Uterus (tissue), 2 donors: ENCODE measurements around the gene SPTBN5.

ENCODE experiments used
- POLR2A ChIP-seq, 2 donors: fragments of 450-650 bp; IDR thresholded peaks; one replicate each; pipeline ENCODE4 v1.6.1; 2016; ENCODE audit warnings: antibody characterized with exemption in 2 of 2, mild to moderate bottlenecking in 1 of 2, moderate library complexity in 1 of 2
- TF ChIP-seq, protein P1 (sequence below), 4 experiments: fragments of 200-600 bp in 2 of 4; fragments of 450-650 bp in 2 of 4; sonication (generic) in 2 of 4; IDR thresholded peaks; one replicate each; pipeline ENCODE4 v1.5.1; 2016 to 2019; ENCODE audit warnings: antibody characterized with exemption in 4 of 4, mild to moderate bottlenecking in 2 of 4, moderate library complexity in 1 of 4

DNA sequence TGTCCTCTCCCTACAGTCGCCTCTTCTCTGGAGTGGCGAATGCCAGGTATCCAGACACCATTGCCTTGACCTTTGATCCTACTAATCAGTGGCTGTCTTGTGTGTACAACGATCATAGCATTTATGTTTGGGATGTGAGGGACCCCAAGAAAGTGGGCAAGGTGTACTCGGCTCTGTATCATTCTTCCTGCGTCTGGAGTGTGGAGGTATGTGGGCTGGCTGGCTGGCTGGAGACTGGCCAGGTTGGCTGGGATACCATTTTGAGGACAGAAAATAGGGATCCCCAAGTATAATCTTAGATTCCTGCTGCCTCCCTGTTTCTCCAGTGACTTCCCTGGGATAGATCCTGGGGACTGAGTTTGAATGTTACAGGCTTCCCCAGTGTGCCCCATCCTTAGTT, 79.3 kb downstream of the SPTBN5 start:
- TF ChIP-seq, protein P1, sequence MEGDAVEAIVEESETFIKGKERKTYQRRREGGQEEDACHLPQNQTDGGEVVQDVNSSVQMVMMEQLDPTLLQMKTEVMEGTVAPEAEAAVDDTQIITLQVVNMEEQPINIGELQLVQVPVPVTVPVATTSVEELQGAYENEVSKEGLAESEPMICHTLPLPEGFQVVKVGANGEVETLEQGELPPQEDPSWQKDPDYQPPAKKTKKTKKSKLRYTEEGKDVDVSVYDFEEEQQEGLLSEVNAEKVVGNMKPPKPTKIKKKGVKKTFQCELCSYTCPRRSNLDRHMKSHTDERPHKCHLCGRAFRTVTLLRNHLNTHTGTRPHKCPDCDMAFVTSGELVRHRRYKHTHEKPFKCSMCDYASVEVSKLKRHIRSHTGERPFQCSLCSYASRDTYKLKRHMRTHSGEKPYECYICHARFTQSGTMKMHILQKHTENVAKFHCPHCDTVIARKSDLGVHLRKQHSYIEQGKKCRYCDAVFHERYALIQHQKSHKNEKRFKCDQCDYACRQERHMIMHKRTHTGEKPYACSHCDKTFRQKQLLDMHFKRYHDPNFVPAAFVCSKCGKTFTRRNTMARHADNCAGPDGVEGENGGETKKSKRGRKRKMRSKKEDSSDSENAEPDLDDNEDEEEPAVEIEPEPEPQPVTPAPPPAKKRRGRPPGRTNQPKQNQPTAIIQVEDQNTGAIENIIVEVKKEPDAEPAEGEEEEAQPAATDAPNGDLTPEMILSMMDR (IDR thresholded peaks at IDR 0.05): no peak
- no peak for TF ChIP-seq POLR2A (IDR thresholded peaks at IDR 0.05)
